Measurements from ENCODE around the gene NRXN2. TPM values are rescaled to one million over a fixed set of nuclear protein-coding genes. Genes with fewer than 3 reads are reported as not detected.
A peak's percentile ranks its signal among the peaks of the same experiment; 100 is the strongest.

Gene NRXN2
- total and polyA plus RNA-seq, 5 donors from 2014 or later, result 0.42 TPM; not detected in 4

- H3K36me3 ChIP-seq (ENCODE audit: control insufficient read depth, insufficient read depth, low read length), result no peaks in the 10 kb centered on the region
- H3K36me3 Mint-ChIP-seq, result no peaks in the 10 kb centered on the region
- ATAC-seq (ENCODE audit: low read depth in 2 of 2), result no peak
- H3K4me3 ChIP-seq (ENCODE audit: low read depth, low read length), result no peak overlapping the region
- H3K4me3 Mint-ChIP-seq, result no peak overlapping the region
- no peak overlapping the region for H3K27ac ChIP-seq (ENCODE audit: insufficient read depth, low read length, poor library complexity, severe bottlenecking)
- peaks cover 20% of the 10 kb centered on the region for H3K27me3 ChIP-seq (ENCODE audit: control insufficient read depth, insufficient read depth, low read length)
- H3K9me3 ChIP-seq (ENCODE audit: control insufficient read depth in 2 of 2, low read length in 2 of 2), result no peaks in the 10 kb centered on the region
- peaks cover 11% of the 10 kb centered on the region for H3K27me3 Mint-ChIP-seq
- H3K27ac Mint-ChIP-seq, result no peak overlapping the region
- H3K4me1 ChIP-seq (ENCODE audit: control insufficient read depth, insufficient read depth, low read length, poor library complexity, severe bottlenecking), result peaks cover 2% of the 10 kb centered on the region
- DNase-seq, result no peak
- H3K9me3 Mint-ChIP-seq, result peaks cover 0 to 2% (median 0%) of the 10 kb centered on the region in 7 donors
- peaks cover 0 to 10% (median 1%) of the 10 kb centered on the region in 4 donors for H3K4me1 Mint-ChIP-seq
Measured at GRCh38 chr11:64638018-64638665, 84.9 kb downstream of the NRXN2 start.

- no peaks in the 10 kb centered on the region for H3K36me3 ChIP-seq (ENCODE audit: control insufficient read depth, insufficient read depth, low read length)
- no peak overlapping the region for H3K4me3 ChIP-seq (ENCODE audit: low read depth, low read length)
- Mint-ChIP-seq H3K9me3 (peaks cover 0 to 2% (median 0%) of the 10 kb centered on the region in 7 donors), H3K4me1 (peaks cover 0 to 10% (median 1%) of the 10 kb centered on the region in 4 donors), H3K36me3 (no peaks in the 10 kb centered on the region), H3K27ac (no peak overlapping the region), H3K4me3 (no peak overlapping the region), H3K27me3 (peaks cover 17% of the 10 kb centered on the region)
- no peaks in the 10 kb centered on the region for H3K9me3 ChIP-seq (ENCODE audit: control insufficient read depth in 2 of 2, low read length in 2 of 2)
- no peak overlapping the region for H3K27ac ChIP-seq (ENCODE audit: insufficient read depth, low read length, poor library complexity, severe bottlenecking)
- peaks cover 20% of the 10 kb centered on the region for H3K27me3 ChIP-seq (ENCODE audit: control insufficient read depth, insufficient read depth, low read length)
- ATAC-seq (ENCODE audit: low read depth in 2 of 2), result no peak
- H3K4me1 ChIP-seq (ENCODE audit: control insufficient read depth, insufficient read depth, low read length, poor library complexity, severe bottlenecking), result peaks cover 2% of the 10 kb centered on the region
- DNase-seq, result no peak
Measured at GRCh38 chr11:64637334-64638017, 85.5 kb downstream of the NRXN2 start.

GRCh38 chr11:64633555-64634159, 89.3 kb downstream of the NRXN2 start:
- no peak overlapping the region for H3K27ac ChIP-seq (ENCODE audit: insufficient read depth, low read length, poor library complexity, severe bottlenecking)
- no peak overlapping the region for H3K4me3 Mint-ChIP-seq
- no peak for ATAC-seq (ENCODE audit: low read depth in 2 of 2)

GRCh38 chr11:64632654-64633053, 90.3 kb downstream of the NRXN2 start:
- H3K27me3 Mint-ChIP-seq, result peaks cover 17% of the 10 kb centered on the region
- peaks cover 0 to 3% (median 0%) of the 10 kb centered on the region in 7 donors for H3K9me3 Mint-ChIP-seq
- no peaks in the 10 kb centered on the region for H3K36me3 ChIP-seq (ENCODE audit: control insufficient read depth, insufficient read depth, low read length)

More at GRCh38 chr11:64633555-64634159, 89.3 kb downstream of the NRXN2 start:
- H3K9me3 ChIP-seq (ENCODE audit: control insufficient read depth in 2 of 2, low read length in 2 of 2), result no peaks in the 10 kb centered on the region
- no peak overlapping the region for H3K4me3 ChIP-seq (ENCODE audit: low read depth, low read length)
- Mint-ChIP-seq H3K4me1 (peaks cover 0 to 10% (median 1%) of the 10 kb centered on the region in 4 donors), H3K9me3 (peaks cover 0 to 3% (median 0%) of the 10 kb centered on the region in 7 donors), H3K36me3 (no peaks in the 10 kb centered on the region), H3K27me3 (peaks cover 17% of the 10 kb centered on the region), H3K27ac (peak overlapping the region in 2 of 3 donors; percentile 64 to 68)
- no peaks in the 10 kb centered on the region for H3K36me3 ChIP-seq (ENCODE audit: control insufficient read depth, insufficient read depth, low read length)
- no peaks in the 10 kb centered on the region for H3K27me3 ChIP-seq (ENCODE audit: control insufficient read depth, insufficient read depth, low read length)
- DNase-seq, result peak in 1 of 3 donors; percentile 9
- H3K4me1 ChIP-seq (ENCODE audit: control insufficient read depth, insufficient read depth, low read length, poor library complexity, severe bottlenecking), result peaks cover 2% of the 10 kb centered on the region

GRCh38 chr11:64632237-64632636, 90.8 kb downstream of the NRXN2 start:
- Mint-ChIP-seq H3K27ac (no peak overlapping the region), H3K27me3 (peaks cover 17% of the 10 kb centered on the region), H3K4me1 (peaks cover 0 to 10% (median 1%) of the 10 kb centered on the region in 4 donors), H3K36me3 (no peaks in the 10 kb centered on the region), H3K9me3 (peaks cover 0 to 3% (median 0%) of the 10 kb centered on the region in 7 donors), H3K4me3 (no peak overlapping the region)
- Histone ChIP-seq H3K36me3 (ENCODE audit: control insufficient read depth, insufficient read depth, low read length) (no peaks in the 10 kb centered on the region), H3K9me3 (ENCODE audit: control insufficient read depth in 2 of 2, low read length in 2 of 2) (no peaks in the 10 kb centered on the region), H3K27ac (ENCODE audit: insufficient read depth, low read length, poor library complexity, severe bottlenecking) (no peak overlapping the region), H3K4me3 (ENCODE audit: low read depth, low read length) (no peak overlapping the region), H3K27me3 (ENCODE audit: control insufficient read depth, insufficient read depth, low read length) (no peaks in the 10 kb centered on the region), H3K4me1 (ENCODE audit: control insufficient read depth, insufficient read depth, low read length, poor library complexity, severe bottlenecking) (peaks cover 2% of the 10 kb centered on the region)
- ATAC-seq (ENCODE audit: low read depth in 2 of 2) (no peak), DNase-seq (no peak)

More at GRCh38 chr11:64632654-64633053, 90.3 kb downstream of the NRXN2 start:
- Mint-ChIP-seq H3K4me1 (peaks cover 0 to 10% (median 1%) of the 10 kb centered on the region in 4 donors), H3K4me3 (no peak overlapping the region), H3K36me3 (no peaks in the 10 kb centered on the region), H3K27ac (no peak overlapping the region)
- DNase-seq (no peak), ATAC-seq (ENCODE audit: low read depth in 2 of 2) (no peak)
- Histone ChIP-seq H3K27me3 (ENCODE audit: control insufficient read depth, insufficient read depth, low read length) (no peaks in the 10 kb centered on the region), H3K27ac (ENCODE audit: insufficient read depth, low read length, poor library complexity, severe bottlenecking) (no peak overlapping the region), H3K4me3 (ENCODE audit: low read depth, low read length) (no peak overlapping the region), H3K4me1 (ENCODE audit: control insufficient read depth, insufficient read depth, low read length, poor library complexity, severe bottlenecking) (peaks cover 2% of the 10 kb centered on the region), H3K9me3 (ENCODE audit: control insufficient read depth in 2 of 2, low read length in 2 of 2) (no peaks in the 10 kb centered on the region)

GRCh38 chr11:64631675-64632074, 91.3 kb downstream of the NRXN2 start:
- Histone ChIP-seq H3K9me3 (ENCODE audit: control insufficient read depth in 2 of 2, low read length in 2 of 2) (no peaks in the 10 kb centered on the region), H3K27ac (ENCODE audit: insufficient read depth, low read length, poor library complexity, severe bottlenecking) (no peak overlapping the region), H3K36me3 (ENCODE audit: control insufficient read depth, insufficient read depth, low read length) (no peaks in the 10 kb centered on the region), H3K4me1 (ENCODE audit: control insufficient read depth, insufficient read depth, low read length, poor library complexity, severe bottlenecking) (peaks cover 2% of the 10 kb centered on the region), H3K4me3 (ENCODE audit: low read depth, low read length) (no peak overlapping the region), H3K27me3 (ENCODE audit: control insufficient read depth, insufficient read depth, low read length) (no peaks in the 10 kb centered on the region)
- Mint-ChIP-seq H3K27ac (no peak overlapping the region), H3K27me3 (peaks cover 17% of the 10 kb centered on the region), H3K4me3 (no peak overlapping the region), H3K36me3 (no peaks in the 10 kb centered on the region), H3K4me1 (peaks cover 0 to 10% (median 1%) of the 10 kb centered on the region in 4 donors), H3K9me3 (peaks cover 0 to 3% (median 0%) of the 10 kb centered on the region in 7 donors)
- no peak for ATAC-seq (ENCODE audit: low read depth in 2 of 2)
- DNase-seq, result no peak

- Mint-ChIP-seq H3K4me1 (peaks cover 0 to 10% (median 1%) of the 10 kb centered on the region in 4 donors), H3K36me3 (no peaks in the 10 kb centered on the region), H3K27ac (peak overlapping the region in 1 of 3 donors; percentile 84), H3K9me3 (peaks cover 0 to 1% (median 0%) of the 10 kb centered on the region in 7 donors), H3K27me3 (peaks cover 11% of the 10 kb centered on the region), H3K4me3 (no peak overlapping the region)
- Histone ChIP-seq H3K36me3 (ENCODE audit: control insufficient read depth, insufficient read depth, low read length) (no peaks in the 10 kb centered on the region), H3K4me1 (ENCODE audit: control insufficient read depth, insufficient read depth, low read length, poor library complexity, severe bottlenecking) (peaks cover 2% of the 10 kb centered on the region), H3K27ac (ENCODE audit: insufficient read depth, low read length, poor library complexity, severe bottlenecking) (no peak overlapping the region), H3K27me3 (ENCODE audit: control insufficient read depth, insufficient read depth, low read length) (no peaks in the 10 kb centered on the region), H3K4me3 (ENCODE audit: low read depth, low read length) (no peak overlapping the region), H3K9me3 (ENCODE audit: control insufficient read depth in 2 of 2, low read length in 2 of 2) (no peaks in the 10 kb centered on the region)
- ATAC-seq (ENCODE audit: low read depth in 2 of 2) (no peak), DNase-seq (no peak)
Measured at GRCh38 chr11:64629796-64630562, 93.0 kb downstream of the NRXN2 start.
